HL-60 (cell line): Measurements from ENCODE around the gene MSRB3.

Source experiments
- DNase-seq, 2 experiments: peaks; one replicate each; pipeline ENCODE4 v3.0.0-alpha.2; 2010 to 2020; ENCODE audit warnings: low read depth in 1 of 2, low spot score in 1 of 2
- H3K27ac ChIP-seq: fragments of 250-450 bp; sonication (Bioruptor Pico); replicated peaks from 2 replicates; pipeline ENCODE4 v1.5.1; 2020; ENCODE audit warnings: mild to moderate bottlenecking, moderate library complexity
- H3K27me3 ChIP-seq: fragments of 250-450 bp; sonication (Bioruptor Pico); 2 replicates; pipeline ENCODE4 v1.5.1; 2021; ENCODE audit warnings: mild to moderate bottlenecking, moderate library complexity; ENCODE audit not compliant: insufficient read depth, poor library complexity, severe bottlenecking
- H3K4me3 ChIP-seq: replicated peaks from 2 replicates; pipeline ENCODE4 v1.5.1; 2011; ENCODE audit warnings: mild to moderate bottlenecking, control low read depth, low read length; ENCODE audit not compliant: insufficient read depth
- GABPA ChIP-seq: IDR thresholded peaks from 2 replicates; pipeline ENCODE4 v1.6.1; 2012; ENCODE audit warnings: low read depth
- POLR2AphosphoS5 ChIP-seq: IDR thresholded peaks from 2 replicates; pipeline ENCODE4 v1.6.1; 2012; ENCODE audit warnings: low read depth
- SPI1 ChIP-seq: IDR thresholded peaks from 2 replicates; pipeline ENCODE4 v1.6.1; 2012; ENCODE audit warnings: low read depth, mild to moderate bottlenecking, borderline replicate concordance
- TF ChIP-seq, protein P1 (sequence below): IDR thresholded peaks from 2 replicates; pipeline ENCODE4 v1.6.1; 2012; ENCODE audit warnings: low read depth; ENCODE audit not compliant: insufficient replicate concordance
- TF ChIP-seq, protein P2 (sequence below): IDR thresholded peaks from one replicate; pipeline ENCODE4 v1.5.1; 2011; ENCODE audit warnings: low read length, control low read depth, inconsistent platforms; ENCODE audit not compliant: insufficient read depth

Gene MSRB3

DNA sequence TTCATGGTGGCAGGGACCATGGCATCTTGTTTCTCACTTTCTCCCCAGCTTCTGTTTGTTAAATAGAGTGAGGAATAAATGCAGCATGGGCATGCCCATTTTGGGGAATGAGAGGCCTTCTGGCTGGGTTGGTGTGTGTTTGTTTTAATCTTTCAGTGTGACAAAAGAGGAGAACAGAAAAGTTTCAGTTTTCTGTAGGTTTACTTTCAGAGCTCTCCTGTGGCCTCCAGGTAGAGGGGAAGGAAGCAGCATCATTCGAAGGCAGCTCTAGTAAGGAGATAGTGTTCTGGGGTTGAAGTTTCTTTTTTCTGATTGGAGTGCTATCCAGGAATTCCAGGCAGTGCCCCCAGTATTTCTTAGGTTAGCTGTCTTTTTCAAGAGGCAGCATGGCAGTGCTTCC, 15.3 kb downstream of the MSRB3 start:
- no peak for DNase-seq
- no peak overlapping the region for H3K27ac ChIP-seq
- TF ChIP-seq GABPA = no peak
- TF ChIP-seq, protein P1, sequence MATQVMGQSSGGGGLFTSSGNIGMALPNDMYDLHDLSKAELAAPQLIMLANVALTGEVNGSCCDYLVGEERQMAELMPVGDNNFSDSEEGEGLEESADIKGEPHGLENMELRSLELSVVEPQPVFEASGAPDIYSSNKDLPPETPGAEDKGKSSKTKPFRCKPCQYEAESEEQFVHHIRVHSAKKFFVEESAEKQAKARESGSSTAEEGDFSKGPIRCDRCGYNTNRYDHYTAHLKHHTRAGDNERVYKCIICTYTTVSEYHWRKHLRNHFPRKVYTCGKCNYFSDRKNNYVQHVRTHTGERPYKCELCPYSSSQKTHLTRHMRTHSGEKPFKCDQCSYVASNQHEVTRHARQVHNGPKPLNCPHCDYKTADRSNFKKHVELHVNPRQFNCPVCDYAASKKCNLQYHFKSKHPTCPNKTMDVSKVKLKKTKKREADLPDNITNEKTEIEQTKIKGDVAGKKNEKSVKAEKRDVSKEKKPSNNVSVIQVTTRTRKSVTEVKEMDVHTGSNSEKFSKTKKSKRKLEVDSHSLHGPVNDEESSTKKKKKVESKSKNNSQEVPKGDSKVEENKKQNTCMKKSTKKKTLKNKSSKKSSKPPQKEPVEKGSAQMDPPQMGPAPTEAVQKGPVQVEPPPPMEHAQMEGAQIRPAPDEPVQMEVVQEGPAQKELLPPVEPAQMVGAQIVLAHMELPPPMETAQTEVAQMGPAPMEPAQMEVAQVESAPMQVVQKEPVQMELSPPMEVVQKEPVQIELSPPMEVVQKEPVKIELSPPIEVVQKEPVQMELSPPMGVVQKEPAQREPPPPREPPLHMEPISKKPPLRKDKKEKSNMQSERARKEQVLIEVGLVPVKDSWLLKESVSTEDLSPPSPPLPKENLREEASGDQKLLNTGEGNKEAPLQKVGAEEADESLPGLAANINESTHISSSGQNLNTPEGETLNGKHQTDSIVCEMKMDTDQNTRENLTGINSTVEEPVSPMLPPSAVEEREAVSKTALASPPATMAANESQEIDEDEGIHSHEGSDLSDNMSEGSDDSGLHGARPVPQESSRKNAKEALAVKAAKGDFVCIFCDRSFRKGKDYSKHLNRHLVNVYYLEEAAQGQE = no peak
- TF ChIP-seq SPI1 = no peak
- TF ChIP-seq, protein P2, sequence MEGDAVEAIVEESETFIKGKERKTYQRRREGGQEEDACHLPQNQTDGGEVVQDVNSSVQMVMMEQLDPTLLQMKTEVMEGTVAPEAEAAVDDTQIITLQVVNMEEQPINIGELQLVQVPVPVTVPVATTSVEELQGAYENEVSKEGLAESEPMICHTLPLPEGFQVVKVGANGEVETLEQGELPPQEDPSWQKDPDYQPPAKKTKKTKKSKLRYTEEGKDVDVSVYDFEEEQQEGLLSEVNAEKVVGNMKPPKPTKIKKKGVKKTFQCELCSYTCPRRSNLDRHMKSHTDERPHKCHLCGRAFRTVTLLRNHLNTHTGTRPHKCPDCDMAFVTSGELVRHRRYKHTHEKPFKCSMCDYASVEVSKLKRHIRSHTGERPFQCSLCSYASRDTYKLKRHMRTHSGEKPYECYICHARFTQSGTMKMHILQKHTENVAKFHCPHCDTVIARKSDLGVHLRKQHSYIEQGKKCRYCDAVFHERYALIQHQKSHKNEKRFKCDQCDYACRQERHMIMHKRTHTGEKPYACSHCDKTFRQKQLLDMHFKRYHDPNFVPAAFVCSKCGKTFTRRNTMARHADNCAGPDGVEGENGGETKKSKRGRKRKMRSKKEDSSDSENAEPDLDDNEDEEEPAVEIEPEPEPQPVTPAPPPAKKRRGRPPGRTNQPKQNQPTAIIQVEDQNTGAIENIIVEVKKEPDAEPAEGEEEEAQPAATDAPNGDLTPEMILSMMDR = no peak
- TF ChIP-seq POLR2AphosphoS5 = no peak
- no peaks in the 10 kb centered on the region for H3K27me3 ChIP-seq
- no peak overlapping the region for H3K4me3 ChIP-seq

GRCh38 chr12:65294641-65295262, 16.3 kb downstream of the MSRB3 start:
- H3K4me3 ChIP-seq = no peak overlapping the region
- H3K27ac ChIP-seq = no peak overlapping the region
- H3K27me3 ChIP-seq = no peaks in the 10 kb centered on the region
- DNase-seq = no peak
- TF ChIP-seq, protein P2 = no peak
- TF ChIP-seq SPI1 (no peak), POLR2AphosphoS5 (no peak), GABPA (no peak)
- TF ChIP-seq, protein P1 = no peak

GRCh38 chr12:65296508-65297265, 18.2 kb downstream of the MSRB3 start:
- TF ChIP-seq SPI1 = peak; percentile 65; the same call in 1 of the 2 replicates
- TF ChIP-seq, protein P1 = no peak
- H3K27ac ChIP-seq = no peak overlapping the region
- no peak for DNase-seq

More at GRCh38 chr12:65296508-65297265, 18.2 kb downstream of the MSRB3 start:
- Histone ChIP-seq H3K27me3 (no peaks in the 10 kb centered on the region), H3K4me3 (no peak overlapping the region)
